KMS-11 (cell line): ENCODE measurements around the gene VPS11.

ENCODE experiments used
- H2AFZ ChIP-seq: fragments of 200-600 bp; sonication (generic); 2 replicates; pipeline ENCODE4 v1.6.1; 2016; ENCODE audit warnings: antibody characterized with exemption, mixed run types, low read depth
- H3K27ac ChIP-seq: fragments of 200-600 bp; sonication (generic); 2 replicates; pipeline ENCODE4 v1.6.1; 2016; ENCODE audit warnings: mild to moderate bottlenecking, mixed run types
- H3K27me3 ChIP-seq: fragments of 200-600 bp; sonication (generic); 2 replicates; pipeline ENCODE4 v1.6.1; 2017; ENCODE audit warnings: mild to moderate bottlenecking, low read depth, mixed run types, moderate library complexity; ENCODE audit not compliant: insufficient read depth
- H3K36me3 ChIP-seq: fragments of 200-600 bp; sonication (generic); 2 replicates; pipeline ENCODE4 v1.6.1; 2017; ENCODE audit warnings: mild to moderate bottlenecking, mixed run types; ENCODE audit not compliant: insufficient read depth
- H3K4me1 ChIP-seq: fragments of 200-600 bp; sonication (generic); 2 replicates; pipeline ENCODE4 v1.6.1; 2016; ENCODE audit warnings: mild to moderate bottlenecking, low read depth, mixed run types; ENCODE audit not compliant: poor library complexity, severe bottlenecking
- H3K4me2 ChIP-seq: fragments of 200-600 bp; sonication (generic); 2 replicates; pipeline ENCODE4 v1.7.0; 2016; ENCODE audit warnings: mild to moderate bottlenecking, mixed run types
- H3K4me3 ChIP-seq: fragments of 200-600 bp; sonication (generic); IDR thresholded peaks from 2 replicates; pipeline ENCODE4 v1.6.1; 2017; ENCODE audit warnings: low read depth, low read length, mixed read lengths; ENCODE audit not compliant: insufficient read depth
- H3K79me2 ChIP-seq: fragments of 200-600 bp; sonication (generic); 2 replicates; pipeline ENCODE4 v1.6.1; 2016; ENCODE audit warnings: low read depth, mixed run types; ENCODE audit not compliant: insufficient read depth
- H3K9ac ChIP-seq: fragments of 200-600 bp; sonication (generic); 2 replicates; pipeline ENCODE4 v1.6.1; 2016; ENCODE audit warnings: mild to moderate bottlenecking, mixed run types
- H4K20me1 ChIP-seq: fragments of 200-600 bp; sonication (generic); 2 replicates; pipeline ENCODE4 v1.6.1; 2016; ENCODE audit warnings: mild to moderate bottlenecking, mixed run types; ENCODE audit not compliant: insufficient read depth
- CTCF ChIP-seq: fragments of 200-600 bp; sonication (generic); conservative IDR thresholded peaks from 2 replicates; pipeline ENCODE4 v1.6.1; 2017; ENCODE audit warnings: low read depth, mild to moderate bottlenecking, antibody characterized with exemption, low read length, moderate library complexity, mixed read lengths

The VPS11 gene

GRCh38 chr11:119029069-119029339 is 38.6 kb upstream of the VPS11 start:
- H3K27me3 ChIP-seq = no peaks in the 10 kb centered on the region
- H2AFZ ChIP-seq = no peak overlapping the region; the same call in 1 of the 2 replicates
- H3K4me3 ChIP-seq = no peak overlapping the region
- peaks cover 46% of the 10 kb centered on the region for H3K4me1 ChIP-seq
- peaks cover 35% of the 10 kb centered on the region for H3K79me2 ChIP-seq
- H3K27ac ChIP-seq = peak overlapping the region; percentile 71
- H3K4me2 ChIP-seq = peak overlapping the region; percentile 96
- H4K20me1 ChIP-seq = no peaks in the 10 kb centered on the region
- no peaks in the 10 kb centered on the region; the same call in 1 of the 2 replicates for H3K36me3 ChIP-seq
- no peak for TF ChIP-seq CTCF
- H3K9ac ChIP-seq = peak overlapping the region; percentile 73; the same call in 1 of the 2 replicates

DNA sequence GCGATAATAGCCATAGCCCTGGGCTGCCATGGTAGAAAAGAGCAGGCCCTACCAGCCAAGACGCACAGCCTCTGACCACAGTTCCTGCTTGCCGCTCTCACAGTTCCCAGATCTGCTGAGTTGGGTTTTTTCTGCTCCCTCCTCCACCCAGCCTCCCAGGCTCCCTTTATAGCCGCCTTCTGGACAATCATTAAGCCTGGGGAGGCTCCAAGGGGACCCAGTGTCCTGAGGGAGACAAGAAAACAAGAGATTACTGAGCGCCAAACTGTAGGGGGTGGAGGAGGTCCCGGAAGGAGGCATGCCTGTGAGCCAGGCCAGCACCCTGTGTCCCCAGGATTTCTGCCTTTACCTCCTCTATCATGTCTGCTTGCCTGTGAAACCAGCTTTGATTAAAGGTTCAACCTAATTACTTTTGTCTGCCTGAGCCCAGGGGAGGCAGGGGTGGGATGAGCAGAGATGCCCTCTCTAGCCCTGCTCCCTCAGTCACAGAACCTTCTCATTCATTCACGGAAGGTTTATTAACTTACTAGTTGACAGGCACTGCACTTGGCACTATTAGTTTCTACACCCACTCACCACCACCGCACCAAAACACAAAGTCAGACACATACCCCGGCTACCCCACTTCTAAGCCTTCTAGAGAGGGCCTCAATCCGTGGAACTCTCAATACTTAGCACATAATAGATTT is 38.1 kb upstream of the VPS11 start:
- peak overlapping the region; percentile 22; the same call in 1 of the 2 replicates for H2AFZ ChIP-seq
- peaks cover 30% of the 10 kb centered on the region for H3K79me2 ChIP-seq
- H3K27ac ChIP-seq = peak overlapping the region; percentile 71
- no peak overlapping the region for H3K4me3 ChIP-seq
- H3K4me2 ChIP-seq = peak overlapping the region; percentile 96
- H3K9ac ChIP-seq = peak overlapping the region; percentile 73
- no peaks in the 10 kb centered on the region for H3K27me3 ChIP-seq
- H3K36me3 ChIP-seq = no peaks in the 10 kb centered on the region; the same call in 1 of the 2 replicates
- peaks cover 41% of the 10 kb centered on the region for H3K4me1 ChIP-seq
- no peaks in the 10 kb centered on the region for H4K20me1 ChIP-seq
- TF ChIP-seq CTCF = no peak

DNA sequence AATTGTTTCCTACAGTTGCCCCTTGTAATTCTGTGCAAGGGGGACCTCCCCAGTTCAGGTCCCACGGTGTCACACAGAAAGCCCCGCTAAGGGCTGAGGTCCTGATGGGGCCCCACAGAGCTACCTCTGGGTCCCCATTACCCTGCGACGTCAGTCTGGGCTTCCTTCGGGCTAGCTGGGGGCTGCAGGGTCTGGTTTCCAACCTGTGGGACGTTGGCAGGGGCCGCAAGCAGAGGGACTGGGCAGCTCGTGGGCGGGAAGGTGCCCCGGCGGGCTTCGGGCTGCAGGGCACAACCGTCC is 37.6 kb upstream of the VPS11 start:
- Histone ChIP-seq H3K9ac (peak overlapping the region; percentile 73), H4K20me1 (no peaks in the 10 kb centered on the region), H3K27ac (peak overlapping the region; percentile 71), H3K4me3 (no peak overlapping the region), H2AFZ (peak overlapping the region; percentile 22; the same call in 1 of the 2 replicates), H3K79me2 (peaks cover 25% of the 10 kb centered on the region), H3K36me3 (no peaks in the 10 kb centered on the region; the same call in 1 of the 2 replicates), H3K4me1 (peaks cover 36% of the 10 kb centered on the region), H3K27me3 (no peaks in the 10 kb centered on the region), H3K4me2 (peak overlapping the region; percentile 96)
- no peak for TF ChIP-seq CTCF

GRCh38 chr11:119030329-119031047 is 37.1 kb upstream of the VPS11 start, which contains the start of gene SLC37A4:
SLC37A4 (minus strand) TSS chr11:119030877.
- Histone ChIP-seq H3K27me3 (no peaks in the 10 kb centered on the region), H3K4me2 (peak within 1 kb of the TSS; percentile 96), H4K20me1 (no peaks in the 10 kb centered on the region), H3K36me3 (no peaks in the 10 kb centered on the region; the same call in 1 of the 2 replicates), H3K4me3 (no peak within 1 kb of the TSS), H3K27ac (peak within 1 kb of the TSS; percentile 71), H2AFZ (peak within 1 kb of the TSS; percentile 22; the same call in 1 of the 2 replicates), H3K79me2 (peaks cover 24% of the 10 kb centered on the region), H3K4me1 (peaks cover 31% of the 10 kb centered on the region), H3K9ac (peak within 1 kb of the TSS; percentile 73)
- TF ChIP-seq CTCF = no peak
